Astrocyte of the cerebellum (primary cell): ENCODE data around the gene OR6X1.

Experiments
- DNase-seq: peaks from one replicate; pipeline ENCODE4 v3.0.0-alpha.2; 2011; ENCODE audit warnings: low read depth
- H3K4me3 ChIP-seq: 2 replicates; pipeline ENCODE4 v1.5.1; 2011; ENCODE audit warnings: mild to moderate bottlenecking, low read depth, low read length, moderate library complexity
- in situ Hi-C: cut with HindIII; loops from 2 replicates; pipeline ENCODE4 v1.10.0; 2017; ENCODE audit warnings: low sequenced_read_pairs
- TF ChIP-seq, protein P1 (sequence below): IDR thresholded peaks from 2 replicates; pipeline ENCODE4 v1.5.1; 2012; ENCODE audit warnings: low read length, low read depth, moderate library complexity, mild to moderate bottlenecking; ENCODE audit errors: missing control alignments

OR6X1 gene

DNA sequence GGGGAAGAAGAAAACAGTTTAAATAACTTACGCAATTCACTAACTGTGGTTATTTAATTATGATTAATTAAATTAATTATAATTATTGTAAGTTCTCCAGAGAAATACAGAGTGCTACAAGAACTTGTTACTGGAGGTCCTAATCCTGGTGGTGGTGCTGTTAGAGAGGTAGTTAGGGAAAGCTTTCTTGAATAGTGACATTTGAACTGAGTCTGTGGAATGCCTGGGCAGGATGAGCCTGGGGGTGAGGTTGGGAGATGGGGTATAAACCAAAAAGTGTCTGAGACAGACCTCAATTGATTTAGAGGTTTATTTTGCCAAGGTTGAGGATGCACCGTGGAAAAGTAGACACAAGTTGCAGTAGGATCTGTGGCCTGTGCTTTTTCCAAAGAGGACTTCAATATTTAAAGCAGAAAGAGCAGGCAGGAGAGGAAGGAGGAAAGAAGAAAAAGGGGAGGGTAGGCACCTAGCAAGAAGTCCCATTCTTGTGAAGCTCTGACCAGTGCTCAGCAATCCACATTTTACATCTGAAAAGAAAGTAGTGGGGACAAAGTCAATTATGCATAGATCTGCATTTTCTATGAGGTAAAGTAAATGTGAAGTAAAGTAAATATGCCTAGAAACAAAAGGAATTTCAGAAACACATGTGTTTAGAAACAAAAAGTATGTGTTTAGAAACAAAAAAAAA is 8.4 kb downstream of the OR6X1 start:
- TF ChIP-seq, protein P1, sequence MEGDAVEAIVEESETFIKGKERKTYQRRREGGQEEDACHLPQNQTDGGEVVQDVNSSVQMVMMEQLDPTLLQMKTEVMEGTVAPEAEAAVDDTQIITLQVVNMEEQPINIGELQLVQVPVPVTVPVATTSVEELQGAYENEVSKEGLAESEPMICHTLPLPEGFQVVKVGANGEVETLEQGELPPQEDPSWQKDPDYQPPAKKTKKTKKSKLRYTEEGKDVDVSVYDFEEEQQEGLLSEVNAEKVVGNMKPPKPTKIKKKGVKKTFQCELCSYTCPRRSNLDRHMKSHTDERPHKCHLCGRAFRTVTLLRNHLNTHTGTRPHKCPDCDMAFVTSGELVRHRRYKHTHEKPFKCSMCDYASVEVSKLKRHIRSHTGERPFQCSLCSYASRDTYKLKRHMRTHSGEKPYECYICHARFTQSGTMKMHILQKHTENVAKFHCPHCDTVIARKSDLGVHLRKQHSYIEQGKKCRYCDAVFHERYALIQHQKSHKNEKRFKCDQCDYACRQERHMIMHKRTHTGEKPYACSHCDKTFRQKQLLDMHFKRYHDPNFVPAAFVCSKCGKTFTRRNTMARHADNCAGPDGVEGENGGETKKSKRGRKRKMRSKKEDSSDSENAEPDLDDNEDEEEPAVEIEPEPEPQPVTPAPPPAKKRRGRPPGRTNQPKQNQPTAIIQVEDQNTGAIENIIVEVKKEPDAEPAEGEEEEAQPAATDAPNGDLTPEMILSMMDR, result no peak
- in situ Hi-C loops, result no loop called here
- DNase-seq, result no peak
- H3K4me3 ChIP-seq, result no peak overlapping the region

DNA sequence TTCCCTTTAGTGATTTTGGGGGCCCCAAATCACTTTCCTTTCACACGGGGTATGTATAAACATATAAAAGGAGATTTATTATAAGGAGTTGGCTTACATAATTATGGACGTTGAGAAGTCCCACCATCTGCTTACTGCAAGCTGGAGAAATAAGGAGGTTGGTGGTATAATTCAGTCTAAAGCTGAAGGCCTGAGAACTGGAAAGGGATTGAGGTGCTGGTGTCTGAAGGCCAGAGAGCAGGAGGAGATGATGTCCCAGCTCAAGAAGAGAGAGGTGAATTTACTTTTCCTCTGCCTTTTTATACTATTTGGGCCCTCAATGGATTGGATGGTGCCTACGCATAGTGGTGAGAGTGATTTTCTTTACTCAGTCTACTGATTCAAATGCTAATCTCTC is 11.6 kb downstream of the OR6X1 start:
- no peak overlapping the region for H3K4me3 ChIP-seq
- TF ChIP-seq, protein P1, result no peak
- in situ Hi-C loops, result no loop called here
- DNase-seq, result no peak

DNA sequence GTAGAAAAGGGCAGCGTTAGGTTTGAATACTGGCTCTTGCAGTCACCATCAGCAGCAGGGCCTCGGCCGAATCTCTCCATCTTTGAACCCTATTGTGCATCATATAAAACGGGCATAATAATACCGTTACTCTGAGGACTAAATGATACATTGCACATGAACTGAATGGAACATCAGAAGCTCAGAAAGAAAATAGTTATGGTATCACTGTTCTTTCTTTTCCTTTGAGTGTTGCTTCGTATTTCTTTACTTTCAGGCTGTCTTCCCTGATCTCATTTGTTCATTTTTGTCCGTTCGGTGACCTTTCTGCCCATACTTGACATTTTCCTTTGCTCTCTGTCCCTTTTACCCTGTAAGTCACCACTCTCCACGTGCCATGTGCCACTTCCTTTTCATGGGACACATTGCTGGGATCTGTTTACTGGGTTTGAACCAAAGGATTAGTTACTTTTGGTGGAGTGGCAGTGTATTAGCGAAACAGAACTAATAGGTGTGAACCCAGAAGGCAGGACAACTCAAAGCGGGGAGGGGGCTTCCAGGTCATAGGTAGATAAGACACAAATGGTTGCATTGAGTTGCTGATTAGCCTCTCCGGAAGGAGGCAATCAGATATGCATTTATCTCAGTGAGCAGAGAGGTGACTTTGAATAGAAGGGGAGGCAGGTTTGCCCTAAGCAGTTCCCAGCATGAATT is 12.1 kb downstream of the OR6X1 start:
- no peak for DNase-seq
- TF ChIP-seq, protein P1, result no peak
- H3K4me3 ChIP-seq, result peak overlapping the region; percentile 92
- in situ Hi-C loops, result no loop called here

DNA sequence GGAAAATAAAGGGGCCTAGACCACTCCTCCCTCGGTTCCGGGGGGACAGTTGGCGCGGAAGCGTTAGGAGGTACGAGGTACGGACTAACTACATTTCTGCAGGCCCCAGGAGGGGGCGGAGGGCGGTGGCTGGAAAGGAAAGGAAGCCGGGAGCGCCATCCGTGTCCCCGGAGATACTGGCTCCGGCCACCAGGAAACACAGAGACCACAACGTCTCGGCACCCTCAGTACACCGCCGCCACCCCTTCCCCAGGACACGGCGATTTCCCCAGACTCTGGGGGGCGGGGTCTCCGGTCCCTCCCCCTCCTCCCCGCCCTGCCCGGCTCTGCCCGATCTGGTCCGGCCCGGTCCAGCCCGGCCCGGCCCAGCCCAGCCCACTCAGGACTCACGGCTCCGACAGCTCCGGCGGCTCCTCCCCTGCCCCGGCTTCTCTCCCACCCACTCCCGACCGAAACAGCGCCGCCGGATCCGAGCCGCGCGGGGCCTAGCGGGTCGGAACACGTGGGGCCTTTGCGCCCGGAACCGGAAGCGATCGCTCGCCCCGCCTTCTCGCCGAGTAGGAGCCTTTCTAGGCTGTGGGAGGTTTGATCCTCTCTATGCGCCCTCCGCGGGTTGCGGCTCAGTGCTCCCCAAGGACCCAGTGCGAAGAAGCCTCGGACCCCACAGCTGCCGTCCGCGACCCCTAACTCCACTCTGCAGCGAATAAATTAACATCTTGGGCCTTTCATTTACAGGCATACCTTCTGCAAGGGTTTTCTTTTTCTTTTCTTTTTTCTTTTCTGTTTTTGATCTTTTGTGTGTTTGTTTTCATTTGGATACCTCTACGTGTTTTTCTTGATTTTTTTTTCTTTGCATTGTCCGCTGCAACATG is 12.9 kb downstream of the OR6X1 start, which contains the start of gene ZNF202:
ZNF202 (minus strand) TSS at position 502 of the 872 bp plus-strand sequence. CDS start 10,772 bp downstream, outside the sequence.
- peak; percentile 66 for DNase-seq
- in situ Hi-C loops, result no loop called here
- H3K4me3 ChIP-seq, result peak within 1 kb of the TSS; percentile 92
- TF ChIP-seq, protein P1, result peak; percentile 5

DNA sequence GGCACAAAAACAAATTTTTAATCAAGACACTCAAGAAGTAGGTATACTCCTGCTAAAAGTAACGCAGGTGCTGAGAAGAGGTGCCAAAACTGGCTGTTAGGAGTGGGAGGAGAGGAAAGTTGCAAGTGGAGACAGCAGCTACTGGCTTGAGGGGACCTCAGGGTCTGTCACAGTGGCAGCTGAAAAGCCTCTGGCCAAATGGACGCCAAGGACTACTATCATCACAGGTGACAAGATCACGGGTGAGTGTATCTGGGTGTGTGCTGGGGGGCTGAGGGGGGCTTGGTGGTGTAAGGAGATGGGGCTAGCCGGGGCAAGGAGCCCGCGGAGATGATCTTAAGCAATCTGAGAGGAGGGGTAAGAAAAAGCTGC is 13.5 kb downstream of the OR6X1 start:
- no peak for DNase-seq

DNA sequence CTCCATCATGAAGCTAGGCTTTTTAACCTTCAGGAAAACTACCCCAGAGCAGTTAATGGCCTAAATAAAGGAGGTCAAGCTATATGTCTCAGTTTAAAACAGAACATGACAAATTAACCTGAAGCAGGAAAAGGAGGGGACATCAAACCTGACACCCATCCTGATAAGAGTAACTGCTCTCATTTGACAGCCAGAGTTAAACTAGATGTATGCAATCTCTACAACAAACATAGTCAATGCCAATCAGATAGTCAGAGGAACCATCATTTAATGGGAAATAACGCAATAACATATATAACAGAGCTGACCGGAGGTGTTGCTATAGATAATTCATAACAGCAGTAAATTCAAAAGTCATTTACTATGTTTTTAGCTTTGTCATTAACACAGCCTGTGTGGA is 15.9 kb downstream of the OR6X1 start:
- TF ChIP-seq, protein P1, result no peak

More for the DNA sequence above, 13.5 kb downstream of the OR6X1 start:
- H3K4me3 ChIP-seq, result peak overlapping the region; percentile 92
- TF ChIP-seq, protein P1, result no peak
- in situ Hi-C loops, result no loop called here

More for the DNA sequence above, 15.9 kb downstream of the OR6X1 start:
- DNase-seq, result no peak
- H3K4me3 ChIP-seq, result no peak overlapping the region
- in situ Hi-C loops, result no loop called here
